ENCODE results near the gene TKFC. TPM values are rescaled to one million over a fixed set of nuclear protein-coding genes. Genes with fewer than 3 reads are reported as not detected.

The TKFC gene
- total RNA-seq, 4 donors from 2014 or later: 6.7 to 14.8 (median 11.8) TPM

GRCh38 chr11:61340979-61341378 lies 8.0 kb downstream of the TKFC start:
- intact Hi-C loops (cut with DNase I; ENCODE audit: low total_unique reads): no loop called here
- in situ Hi-C loops (cut with MboI; ENCODE audit: low sequenced_read_pairs in 4 of 4): no loop called here
- H3K27me3 ChIP-seq: no peaks in the 10 kb centered on the region
- no peak for TF ChIP-seq CTCF (IDR thresholded peaks at IDR 0.05 in 4 of 5, conservative IDR thresholded peaks at IDR 0.05 in 1 of 5)
- no peak for TF ChIP-seq POLR2A (IDR thresholded peaks at IDR 0.05)
- peaks cover 0 to 16% of the 10 kb centered on the region in 2 donors for H3K36me3 ChIP-seq
- H3K4me1 ChIP-seq: no peaks in the 10 kb centered on the region
- no peaks in the 10 kb centered on the region for H3K9me3 ChIP-seq
- H3K27ac ChIP-seq: no peak overlapping the region
- ATAC-seq: no peak
- H3K4me3 ChIP-seq: no peak overlapping the region
- DNase-seq: no peak

GRCh38 chr11:61341706-61342105 lies 8.7 kb downstream of the TKFC start:
- Histone ChIP-seq H3K9me3 (no peaks in the 10 kb centered on the region), H3K4me3 (no peak overlapping the region), H3K4me1 (no peaks in the 10 kb centered on the region), H3K27me3 (no peaks in the 10 kb centered on the region), H3K27ac (no peak overlapping the region), H3K36me3 (peaks cover 0 to 16% of the 10 kb centered on the region in 2 donors)
- in situ Hi-C loops (cut with MboI; ENCODE audit: low sequenced_read_pairs in 4 of 4) (no loop called here), intact Hi-C loops (cut with DNase I; ENCODE audit: low total_unique reads) (no loop called here)
- TF ChIP-seq CTCF (IDR thresholded peaks at IDR 0.05 in 4 of 5, conservative IDR thresholded peaks at IDR 0.05 in 1 of 5) (no peak), POLR2A (IDR thresholded peaks at IDR 0.05) (no peak)
- ATAC-seq (no peak), DNase-seq (no peak)

- DNase-seq (no peak), ATAC-seq (no peak)
- Histone ChIP-seq H3K9me3 (no peaks in the 10 kb centered on the region), H3K27ac (no peak overlapping the region), H3K36me3 (peaks cover 0 to 16% of the 10 kb centered on the region in 2 donors), H3K27me3 (no peaks in the 10 kb centered on the region), H3K4me1 (no peaks in the 10 kb centered on the region), H3K4me3 (no peak overlapping the region)
- intact Hi-C loops (cut with DNase I; ENCODE audit: low total_unique reads) (no loop called here), in situ Hi-C loops (cut with MboI; ENCODE audit: low sequenced_read_pairs in 4 of 4) (no loop called here)
- no peak for TF ChIP-seq CTCF (IDR thresholded peaks at IDR 0.05 in 4 of 5, conservative IDR thresholded peaks at IDR 0.05 in 1 of 5)
- no peak for TF ChIP-seq POLR2A (IDR thresholded peaks at IDR 0.05)
Measured at GRCh38 chr11:61342207-61342803, 9.3 kb downstream of the TKFC start.

- Histone ChIP-seq H3K4me1 (no peaks in the 10 kb centered on the region), H3K27ac (no peak overlapping the region), H3K9me3 (no peaks in the 10 kb centered on the region), H3K4me3 (no peak overlapping the region), H3K36me3 (peaks cover 0 to 22% of the 10 kb centered on the region in 2 donors), H3K27me3 (no peaks in the 10 kb centered on the region)
- intact Hi-C loops (cut with DNase I; ENCODE audit: low total_unique reads) (no loop called here), in situ Hi-C loops (cut with MboI; ENCODE audit: low sequenced_read_pairs in 4 of 4) (no loop called here)
- no peak for DNase-seq
- TF ChIP-seq POLR2A (IDR thresholded peaks at IDR 0.05): no peak
- TF ChIP-seq CTCF (IDR thresholded peaks at IDR 0.05 in 4 of 5, conservative IDR thresholded peaks at IDR 0.05 in 1 of 5): no peak
- ATAC-seq: no peak
Measured at GRCh38 chr11:61343792-61344745, 11.0 kb downstream of the TKFC start.
